SK-N-SH treated with all-trans-retinoic acid at 6 μM for 48 hours (cell line): ENCODE measurements around the gene ABR.

Experiments used
- ATAC-seq: fragments of 200-7000 bp; cut with Tn5 transposase; 3 replicates; pipeline ENCODE4 v1.9.1; 2020; ENCODE audit warnings: mild to moderate bottlenecking, moderate library complexity
- BACH2 ChIP-seq: fragments of 250-450 bp; sonication (Bioruptor Pico); IDR thresholded peaks from 2 replicates; pipeline ENCODE4 v1.9.0; 2021; ENCODE audit warnings: mild to moderate bottlenecking, borderline replicate concordance
- CSDC2 ChIP-seq: fragments of 250-450 bp; sonication (Bioruptor Pico); IDR thresholded peaks from 2 replicates; pipeline ENCODE4 v1.5.0; 2020; ENCODE audit warnings: mild to moderate bottlenecking, moderate library complexity
- CSRNP3 ChIP-seq: fragments of 250-450 bp; sonication (Bioruptor Pico); IDR thresholded peaks from 2 replicates; pipeline ENCODE4 v1.5.1; 2021; ENCODE audit warnings: mild to moderate bottlenecking, moderate library complexity
- ESRRG ChIP-seq: fragments of 250-450 bp; sonication (Bioruptor Pico); IDR thresholded peaks from 2 replicates; pipeline ENCODE4 v1.6.1; 2021; ENCODE audit warnings: mild to moderate bottlenecking
- GLIS3 ChIP-seq: fragments of 250-450 bp; sonication (Bioruptor Pico); IDR thresholded peaks from 2 replicates; pipeline ENCODE4 v1.5.0; 2020; ENCODE audit warnings: mild to moderate bottlenecking, moderate library complexity
- ISL1 ChIP-seq: fragments of 250-450 bp; sonication (Bioruptor Pico); IDR thresholded peaks from 2 replicates; pipeline ENCODE4 v2.1.2; 2022; ENCODE audit warnings: mild to moderate bottlenecking, moderate library complexity
- OSR1 ChIP-seq: fragments of 250-450 bp; sonication (Bioruptor Pico); IDR thresholded peaks from 2 replicates; pipeline ENCODE4 v1.8.0; 2022; ENCODE audit warnings: moderate library complexity, mild to moderate bottlenecking, inconsistent platforms
- PPARA ChIP-seq: fragments of 250-450 bp; sonication (Bioruptor Pico); IDR thresholded peaks from 2 replicates; pipeline ENCODE4 v1.5.0; 2020; ENCODE audit warnings: mild to moderate bottlenecking, borderline replicate concordance
- RARB ChIP-seq: fragments of 250-450 bp; sonication (Bioruptor Pico); IDR thresholded peaks from 2 replicates; pipeline ENCODE4 v1.8.0; 2021; ENCODE audit warnings: mild to moderate bottlenecking, moderate library complexity
- SNAI2 ChIP-seq: fragments of 250-450 bp; sonication (Bioruptor Pico); IDR thresholded peaks from 2 replicates; pipeline ENCODE4 v1.5.0; 2020; ENCODE audit warnings: mild to moderate bottlenecking, moderate library complexity
- TCF4 ChIP-seq: fragments of 250-450 bp; sonication (Bioruptor Pico); IDR thresholded peaks from 2 replicates; pipeline ENCODE4 v1.8.0; 2021; ENCODE audit warnings: mild to moderate bottlenecking, moderate library complexity, borderline replicate concordance
- TOX ChIP-seq: fragments of 250-450 bp; sonication (Bioruptor Pico); IDR thresholded peaks from 2 replicates; pipeline ENCODE4 v1.8.0; 2021; ENCODE audit warnings: mild to moderate bottlenecking, moderate library complexity, borderline replicate concordance
- ZC3H10 ChIP-seq: fragments of 250-450 bp; sonication (Bioruptor Pico); IDR thresholded peaks from 2 replicates; pipeline ENCODE4 v1.5.1; 2021; ENCODE audit warnings: mild to moderate bottlenecking, moderate library complexity
- ZFP3 ChIP-seq: fragments of 250-450 bp; sonication (Bioruptor Pico); IDR thresholded peaks from 2 replicates; pipeline ENCODE4 v1.5.0; 2020; ENCODE audit warnings: mild to moderate bottlenecking, moderate library complexity
- ZNF565 ChIP-seq: fragments of 450-650 bp; formaldehyde crosslinking; conservative IDR thresholded peaks from 2 replicates; pipeline ENCODE4 v1.5.0; 2020; ENCODE audit warnings: low read depth, mild to moderate bottlenecking, moderate library complexity
- ZNF70 ChIP-seq: fragments of 450-650 bp; formaldehyde crosslinking; IDR thresholded peaks from 2 replicates; pipeline ENCODE4 v1.5.0; 2020; ENCODE audit warnings: mild to moderate bottlenecking, moderate library complexity
- ZNF8 ChIP-seq: fragments of 450-650 bp; formaldehyde crosslinking; IDR thresholded peaks from 2 replicates; pipeline ENCODE4 v1.5.0; 2020; ENCODE audit warnings: mild to moderate bottlenecking, moderate library complexity
- TF ChIP-seq, protein P1 (sequence below): fragments of 250-450 bp; sonication (Bioruptor Pico); IDR thresholded peaks from 2 replicates; pipeline ENCODE4 v1.8.0; 2020; ENCODE audit warnings: mild to moderate bottlenecking, moderate library complexity, borderline replicate concordance
- TF ChIP-seq, protein P2 (sequence below): fragments of 250-450 bp; sonication (Bioruptor Pico); IDR thresholded peaks from 2 replicates; pipeline ENCODE4 v1.5.0; 2020; ENCODE audit warnings: mild to moderate bottlenecking, moderate library complexity

The ABR gene

DNA sequence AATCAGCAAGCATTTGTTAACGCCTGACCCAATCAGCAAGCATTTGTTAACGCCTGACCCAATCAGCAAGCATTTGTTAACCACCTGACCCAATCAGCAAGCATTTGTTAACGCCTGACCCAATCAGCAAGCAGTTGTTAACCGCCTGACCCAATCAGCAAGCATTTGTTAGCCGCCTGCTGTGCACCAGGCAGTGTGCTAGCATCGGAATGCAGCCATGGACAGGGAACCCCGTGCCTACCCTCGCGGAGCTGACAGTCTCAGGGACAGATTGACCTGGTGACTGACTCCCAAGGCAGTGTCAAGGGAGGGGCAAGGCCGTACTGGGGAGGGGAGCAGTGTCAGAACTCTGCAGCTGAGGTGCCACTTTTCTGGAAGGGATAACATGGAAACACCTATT, 66.9 kb downstream of the ABR start:
- ATAC-seq, result no peak

DNA sequence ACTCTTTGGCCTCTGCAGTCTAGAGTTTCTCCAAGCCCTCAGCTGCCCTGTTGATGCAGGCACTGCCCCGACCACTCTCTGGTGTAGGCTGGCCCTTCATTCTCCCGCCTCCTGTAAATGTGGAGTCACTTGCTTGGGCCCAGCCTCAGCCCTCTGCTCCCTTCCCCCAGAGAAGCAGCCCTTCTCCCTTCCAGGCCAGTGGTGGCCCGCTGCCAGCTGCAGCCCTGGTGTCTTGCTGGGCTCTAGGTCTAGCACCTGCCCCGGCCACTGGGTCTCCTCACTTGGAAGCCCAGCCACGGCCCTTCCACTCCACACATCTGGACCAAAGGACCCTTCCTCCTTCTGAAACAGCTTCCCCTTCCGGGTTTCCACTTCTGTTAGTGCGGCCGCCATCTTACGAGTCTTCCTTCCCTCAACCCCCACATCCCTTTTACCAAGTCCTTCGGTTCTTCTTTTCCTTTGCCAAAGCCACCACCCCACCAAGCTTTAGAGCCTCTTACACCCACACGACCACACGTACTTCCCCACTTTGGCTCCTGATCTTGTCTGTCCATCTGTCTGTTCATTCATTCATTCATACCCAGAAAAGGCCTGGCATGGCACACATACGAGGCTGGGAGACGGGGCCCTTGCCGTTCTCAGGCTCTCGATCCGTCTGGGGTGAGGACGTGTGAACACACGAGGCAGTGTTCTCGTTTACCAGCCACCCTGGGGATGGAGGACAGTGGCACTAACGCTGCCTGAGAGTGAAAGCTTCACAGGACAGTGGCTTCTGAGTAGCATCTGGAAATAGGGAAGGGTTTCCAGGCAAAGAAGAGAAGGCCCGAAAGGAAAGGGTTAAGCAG, 68.0 kb downstream of the ABR start:
- TF ChIP-seq ZNF70 (CRISPR knock-in tag) (no peak), ISL1 (CRISPR knock-in tag) (no peak), RARB (CRISPR knock-in tag) (no peak), TOX (CRISPR knock-in tag) (no peak), PPARA (CRISPR knock-in tag) (no peak), GLIS3 (no peak), ESRRG (CRISPR knock-in tag) (no peak), ZNF565 (CRISPR knock-in tag) (no peak)
- TF ChIP-seq, protein P1, sequence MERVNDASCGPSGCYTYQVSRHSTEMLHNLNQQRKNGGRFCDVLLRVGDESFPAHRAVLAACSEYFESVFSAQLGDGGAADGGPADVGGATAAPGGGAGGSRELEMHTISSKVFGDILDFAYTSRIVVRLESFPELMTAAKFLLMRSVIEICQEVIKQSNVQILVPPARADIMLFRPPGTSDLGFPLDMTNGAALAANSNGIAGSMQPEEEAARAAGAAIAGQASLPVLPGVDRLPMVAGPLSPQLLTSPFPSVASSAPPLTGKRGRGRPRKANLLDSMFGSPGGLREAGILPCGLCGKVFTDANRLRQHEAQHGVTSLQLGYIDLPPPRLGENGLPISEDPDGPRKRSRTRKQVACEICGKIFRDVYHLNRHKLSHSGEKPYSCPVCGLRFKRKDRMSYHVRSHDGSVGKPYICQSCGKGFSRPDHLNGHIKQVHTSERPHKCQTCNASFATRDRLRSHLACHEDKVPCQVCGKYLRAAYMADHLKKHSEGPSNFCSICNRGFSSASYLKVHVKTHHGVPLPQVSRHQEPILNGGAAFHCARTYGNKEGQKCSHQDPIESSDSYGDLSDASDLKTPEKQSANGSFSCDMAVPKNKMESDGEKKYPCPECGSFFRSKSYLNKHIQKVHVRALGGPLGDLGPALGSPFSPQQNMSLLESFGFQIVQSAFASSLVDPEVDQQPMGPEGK (CRISPR knock-in tag), result no peak
- TF ChIP-seq, all 23 proteins: peak for 0

More for the DNA sequence above, 66.9 kb downstream of the ABR start:
- TF ChIP-seq CSRNP3 (CRISPR knock-in tag), result no peak
- no peak for TF ChIP-seq ZNF8 (CRISPR knock-in tag)
- TF ChIP-seq RARB (CRISPR knock-in tag), result no peak

GRCh38 chr17:1110862-1111598, 68.8 kb downstream of the ABR start:
- ATAC-seq, result peak; percentile 74
- no peak for TF ChIP-seq ZNF70 (CRISPR knock-in tag)
- TF ChIP-seq, protein P1 (CRISPR knock-in tag), result peak; percentile 82; the same call in 1 of the 2 replicates

More for the DNA sequence above, 68.0 kb downstream of the ABR start:
- peak; percentile 63 for ATAC-seq

- peak; percentile 2; the same call in 2 of the 3 replicates for ATAC-seq
- TF ChIP-seq ESRRG (CRISPR knock-in tag), result no peak
These were observed 69.3 kb downstream of the ABR start for GRCh38 chr17:1110541-1110861.

- ATAC-seq, result peak; percentile 7; the same call in 2 of the 3 replicates
- TF ChIP-seq ZC3H10 (CRISPR knock-in tag), result no peak
- no peak for TF ChIP-seq ZFP3
- TF ChIP-seq RARB (CRISPR knock-in tag), result no peak
- TF ChIP-seq OSR1 (CRISPR knock-in tag), result no peak
- no peak for TF ChIP-seq TCF4 (CRISPR knock-in tag)
- TF ChIP-seq, protein P2, sequence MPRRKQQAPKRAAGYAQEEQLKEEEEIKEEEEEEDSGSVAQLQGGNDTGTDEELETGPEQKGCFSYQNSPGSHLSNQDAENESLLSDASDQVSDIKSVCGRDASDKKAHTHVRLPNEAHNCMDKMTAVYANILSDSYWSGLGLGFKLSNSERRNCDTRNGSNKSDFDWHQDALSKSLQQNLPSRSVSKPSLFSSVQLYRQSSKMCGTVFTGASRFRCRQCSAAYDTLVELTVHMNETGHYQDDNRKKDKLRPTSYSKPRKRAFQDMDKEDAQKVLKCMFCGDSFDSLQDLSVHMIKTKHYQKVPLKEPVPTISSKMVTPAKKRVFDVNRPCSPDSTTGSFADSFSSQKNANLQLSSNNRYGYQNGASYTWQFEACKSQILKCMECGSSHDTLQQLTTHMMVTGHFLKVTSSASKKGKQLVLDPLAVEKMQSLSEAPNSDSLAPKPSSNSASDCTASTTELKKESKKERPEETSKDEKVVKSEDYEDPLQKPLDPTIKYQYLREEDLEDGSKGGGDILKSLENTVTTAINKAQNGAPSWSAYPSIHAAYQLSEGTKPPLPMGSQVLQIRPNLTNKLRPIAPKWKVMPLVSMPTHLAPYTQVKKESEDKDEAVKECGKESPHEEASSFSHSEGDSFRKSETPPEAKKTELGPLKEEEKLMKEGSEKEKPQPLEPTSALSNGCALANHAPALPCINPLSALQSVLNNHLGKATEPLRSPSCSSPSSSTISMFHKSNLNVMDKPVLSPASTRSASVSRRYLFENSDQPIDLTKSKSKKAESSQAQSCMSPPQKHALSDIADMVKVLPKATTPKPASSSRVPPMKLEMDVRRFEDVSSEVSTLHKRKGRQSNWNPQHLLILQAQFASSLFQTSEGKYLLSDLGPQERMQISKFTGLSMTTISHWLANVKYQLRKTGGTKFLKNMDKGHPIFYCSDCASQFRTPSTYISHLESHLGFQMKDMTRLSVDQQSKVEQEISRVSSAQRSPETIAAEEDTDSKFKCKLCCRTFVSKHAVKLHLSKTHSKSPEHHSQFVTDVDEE (CRISPR knock-in tag), result no peak
- no peak for TF ChIP-seq CSDC2 (CRISPR knock-in tag)
- no peak for TF ChIP-seq BACH2
- TF ChIP-seq ISL1 (CRISPR knock-in tag), result no peak
- TF ChIP-seq ZNF565 (CRISPR knock-in tag), result no peak
- TF ChIP-seq SNAI2 (CRISPR knock-in tag), result no peak
- no peak for TF ChIP-seq CSRNP3 (CRISPR knock-in tag)
- TF ChIP-seq PPARA (CRISPR knock-in tag), result no peak
These were observed 69.9 kb downstream of the ABR start for GRCh38 chr17:1109606-1110540.
